ENCODE data around the gene ILKAP.
"Not testable (repeated sequence)": the region's sequence is repeated elsewhere in the genome, so short reads cannot be mapped to it uniquely, and the experiment has no call there.

The ILKAP gene

GRCh38 chr2:238174291-238174690, 29.2 kb downstream of the ILKAP start:
- no peaks in the 10 kb centered on the region for H3K4me1 ChIP-seq
- no peak for TF ChIP-seq CTCF (IDR thresholded peaks at IDR 0.05)
- no peaks in the 10 kb centered on the region for H3K9me3 ChIP-seq (ENCODE audit: control insufficient read depth, low read length)
- no peak overlapping the region for H2AFZ ChIP-seq
- no peak overlapping the region for H3K9ac ChIP-seq
- no peaks in the 10 kb centered on the region for H3K27me3 ChIP-seq (ENCODE audit: control insufficient read depth, insufficient read depth, low read length)
- no peaks in the 10 kb centered on the region for H3K36me3 ChIP-seq (ENCODE audit: control insufficient read depth, insufficient read depth, low read length)
- no peak overlapping the region for H3K4me3 ChIP-seq (ENCODE audit: low read depth, low read length)
- H3K79me2 ChIP-seq: peaks cover 3% of the 10 kb centered on the region
- H3K27ac ChIP-seq: no peak overlapping the region
- no peak overlapping the region for H3K4me2 ChIP-seq (ENCODE audit: low read length)

- Histone ChIP-seq H3K4me3 (ENCODE audit: low read depth, low read length) (no peak overlapping the region), H3K27ac (no peak overlapping the region), H3K4me1 (no peaks in the 10 kb centered on the region), H3K4me2 (ENCODE audit: low read length) (no peak overlapping the region), H3K9ac (no peak overlapping the region), H2AFZ (no peak overlapping the region), H3K27me3 (ENCODE audit: control insufficient read depth, insufficient read depth, low read length) (no peaks in the 10 kb centered on the region), H3K9me3 (ENCODE audit: control insufficient read depth, low read length) (no peaks in the 10 kb centered on the region), H3K79me2 (peaks cover 3% of the 10 kb centered on the region), H3K36me3 (ENCODE audit: control insufficient read depth, insufficient read depth, low read length) (no peaks in the 10 kb centered on the region)
- TF ChIP-seq CTCF (IDR thresholded peaks at IDR 0.05): no peak
These were observed 29.8 kb downstream of the ILKAP start for GRCh38 chr2:238173692-238174091.

GRCh38 chr2:238172439-238172838, 31.1 kb downstream of the ILKAP start:
- Histone ChIP-seq H3K27me3 (ENCODE audit: control insufficient read depth, insufficient read depth, low read length) (no peaks in the 10 kb centered on the region), H3K4me2 (ENCODE audit: low read length) (no peak overlapping the region), H3K4me3 (ENCODE audit: low read depth, low read length) (no peak overlapping the region), H3K4me1 (no peaks in the 10 kb centered on the region), H3K79me2 (peaks cover 3% of the 10 kb centered on the region), H2AFZ (no peak overlapping the region), H3K9ac (no peak overlapping the region), H3K27ac (no peak overlapping the region), H3K9me3 (ENCODE audit: control insufficient read depth, low read length) (no peaks in the 10 kb centered on the region), H3K36me3 (ENCODE audit: control insufficient read depth, insufficient read depth, low read length) (no peaks in the 10 kb centered on the region)
- no peak for TF ChIP-seq CTCF (IDR thresholded peaks at IDR 0.05)

GRCh38 chr2:238171575-238172187, 31.8 kb downstream of the ILKAP start:
- Histone ChIP-seq H3K27me3 (ENCODE audit: control insufficient read depth, insufficient read depth, low read length) (no peaks in the 10 kb centered on the region), H3K79me2 (peaks cover 3% of the 10 kb centered on the region), H3K36me3 (ENCODE audit: control insufficient read depth, insufficient read depth, low read length) (no peaks in the 10 kb centered on the region), H3K4me2 (ENCODE audit: low read length) (no peak overlapping the region), H3K9me3 (ENCODE audit: control insufficient read depth, low read length) (no peaks in the 10 kb centered on the region), H3K27ac (no peak overlapping the region), H3K9ac (no peak overlapping the region), H2AFZ (no peak overlapping the region), H3K4me1 (no peaks in the 10 kb centered on the region), H3K4me3 (ENCODE audit: low read depth, low read length) (no peak overlapping the region)
- no peak for TF ChIP-seq CTCF (IDR thresholded peaks at IDR 0.05)

GRCh38 chr2:238171072-238171431, 32.4 kb downstream of the ILKAP start:
- not testable (repeated sequence) for H3K36me3 ChIP-seq (ENCODE audit: control insufficient read depth, insufficient read depth, low read length); H3K4me1 ChIP-seq; H3K4me2 ChIP-seq (ENCODE audit: low read length); H3K79me2 ChIP-seq; H3K9me3 ChIP-seq (ENCODE audit: control insufficient read depth, low read length); H3K4me3 ChIP-seq (ENCODE audit: low read depth, low read length); H3K27ac ChIP-seq; H3K9ac ChIP-seq; H2AFZ ChIP-seq; H3K27me3 ChIP-seq (ENCODE audit: control insufficient read depth, insufficient read depth, low read length)
